Ovary (tissue), 9 donors: Measurements from ENCODE around the gene PLEKHM3. TPM values are rescaled to one million over a fixed set of nuclear protein-coding genes. Genes with fewer than 3 reads are reported as not detected.

ENCODE experiments used
- DNase-seq, 5 donors: peaks; one replicate each; pipeline ENCODE4 v3.0.0-alpha.2; 2019 to 2020
- H3K27ac ChIP-seq, 2 donors: fragments of 200-600 bp; one replicate each; pipeline versions ENCODE4 v1.5.1 to v1.8.0; 2019 to 2022
- H3K27me3 ChIP-seq: fragments of 200-600 bp; one replicate; pipeline ENCODE4 v1.8.0; 2022
- H3K36me3 ChIP-seq: fragments of 200-600 bp; sonication (generic); one replicate; pipeline ENCODE4 v1.5.1; 2019
- H3K4me1 ChIP-seq: one replicate; pipeline ENCODE4 v1.8.1; 2013; ENCODE audit warnings: mild to moderate bottlenecking, moderate library complexity; ENCODE audit not compliant: insufficient read depth
- H3K4me3 ChIP-seq: fragments of 200-600 bp; sonication (generic); one replicate; pipeline ENCODE4 v1.5.1; 2017
- H3K9me3 ChIP-seq, 2 donors: fragments of 200-600 bp in 1 of 2; sonication (generic) in 1 of 2; one replicate each; pipeline versions ENCODE4 v1.5.1 to v1.8.1; 2013 to 2019; ENCODE audit warnings: mild to moderate bottlenecking in 1 of 2, moderate library complexity in 1 of 2
- EP300 ChIP-seq: sonication (generic); formaldehyde crosslinking; IDR thresholded peaks from one replicate; pipeline ENCODE4 v1.6.1; 2017; ENCODE audit warnings: antibody characterized with exemption
- POLR2A ChIP-seq: fragments of 450-650 bp; IDR thresholded peaks from one replicate; pipeline ENCODE4 v1.6.1; 2017; ENCODE audit warnings: antibody characterized with exemption, mild to moderate bottlenecking, moderate library complexity
- WGBS, 3 donors: extraction: QIAGEN DNeasy Blood & Tissue Kit in 1 of 3; methylation state at CpG; one replicate each; pipeline versions ENCODE4 v1.1.5 to v1.1.7; 2013 to 2017; 5-methylcytosine and 5-hydroxymethylcytosine counted together
- intact Hi-C, 4 donors: fragments of 100-400 bp; cut with DNase I; formaldehyde crosslinking; loops; one replicate each; pipeline versions ENCODE4 v1.11.0 to v1.15.1; 2022 to 2023
- polyA plus RNA-seq, 2 donors: library from polyadenylated mRNA; stranded (reverse); fragments of 200-250 nt in 1 of 2; fragments of 350-450 nt in 1 of 2; fragmentation: Illumina TruSeq in 1 of 2; extraction: RNeasy Lipid Tissue Mini Kit (QIAGEN cat#74804) in 1 of 2; gene quantifications; one replicate each; pipeline ENCODE4 v1.2.3, GENCODE V29; 2013 to 2014
- total RNA-seq, 7 donors: library from RNA; depleted of rRNA in 2 of 7; stranded (reverse); fragments of >200 nt in 2 of 7; fragmentation: NEBNext Ultra II Directional in 3 of 7; extraction: Animal tissue kit (Norgen Biotek cat#: 25700) in 3 of 7; gene quantifications; one replicate each; pipeline versions ENCODE4 v1.1.0 to v1.2.4, GENCODE V29; 2016 to 2023
- TF ChIP-seq, protein P1 (sequence below), 3 donors: fragments of 450-650 bp in 2 of 3; fragments of 200-600 bp in 1 of 3; IDR thresholded peaks; one replicate each; pipeline versions ENCODE4 v1.5.1 to v1.8.0; 2016 to 2022; ENCODE audit warnings: antibody characterized with exemption in 3 of 3, mild to moderate bottlenecking in 1 of 3
- donor health status: DM: no; HTN: no; CAD: no; lungs with moderate emphysema.
- donor health status: DM: no; HTN: no; CAD: no.
- donor health status: Bipolar disorder and iron deficiency.
- donor health status: DM: yes; HTN: yes; CAD: no.
- donor health status: DM: no; HTN: no; CAD: no.
- donor health status: DM: yes; HTN: yes; CAD: no.

Gene PLEKHM3
- total and polyA plus RNA-seq, 9 donors: 6.5 to 26.1 (median 14.3) TPM

DNA sequence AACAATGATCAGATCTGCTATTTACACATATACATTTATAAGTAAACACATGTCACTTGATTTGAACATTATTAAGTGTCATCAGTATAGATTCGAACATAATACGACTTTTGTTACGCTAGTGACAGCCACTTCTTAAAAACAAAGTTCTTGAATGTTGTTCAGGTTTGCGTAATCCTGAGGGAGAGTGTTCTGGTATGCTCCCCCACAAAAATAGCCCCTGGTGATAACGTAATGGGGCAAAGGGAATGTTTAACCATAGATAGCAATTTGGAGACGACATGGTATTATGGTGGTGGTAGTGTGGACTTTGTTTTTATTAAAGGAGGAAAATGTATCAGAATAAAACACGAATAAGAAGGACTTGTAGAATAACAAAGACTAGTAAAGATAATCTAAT is 90.6 kb downstream of the PLEKHM3 start:
- H3K27ac ChIP-seq: no peak overlapping the region
- no peaks in the 10 kb centered on the region for H3K9me3 ChIP-seq
- H3K4me1 ChIP-seq: no peaks in the 10 kb centered on the region
- DNase-seq: no peak
- H3K27me3 ChIP-seq: no peaks in the 10 kb centered on the region
- intact Hi-C loops: no loop called here
- TF ChIP-seq POLR2A (no peak), EP300 (no peak)
- TF ChIP-seq, protein P1, sequence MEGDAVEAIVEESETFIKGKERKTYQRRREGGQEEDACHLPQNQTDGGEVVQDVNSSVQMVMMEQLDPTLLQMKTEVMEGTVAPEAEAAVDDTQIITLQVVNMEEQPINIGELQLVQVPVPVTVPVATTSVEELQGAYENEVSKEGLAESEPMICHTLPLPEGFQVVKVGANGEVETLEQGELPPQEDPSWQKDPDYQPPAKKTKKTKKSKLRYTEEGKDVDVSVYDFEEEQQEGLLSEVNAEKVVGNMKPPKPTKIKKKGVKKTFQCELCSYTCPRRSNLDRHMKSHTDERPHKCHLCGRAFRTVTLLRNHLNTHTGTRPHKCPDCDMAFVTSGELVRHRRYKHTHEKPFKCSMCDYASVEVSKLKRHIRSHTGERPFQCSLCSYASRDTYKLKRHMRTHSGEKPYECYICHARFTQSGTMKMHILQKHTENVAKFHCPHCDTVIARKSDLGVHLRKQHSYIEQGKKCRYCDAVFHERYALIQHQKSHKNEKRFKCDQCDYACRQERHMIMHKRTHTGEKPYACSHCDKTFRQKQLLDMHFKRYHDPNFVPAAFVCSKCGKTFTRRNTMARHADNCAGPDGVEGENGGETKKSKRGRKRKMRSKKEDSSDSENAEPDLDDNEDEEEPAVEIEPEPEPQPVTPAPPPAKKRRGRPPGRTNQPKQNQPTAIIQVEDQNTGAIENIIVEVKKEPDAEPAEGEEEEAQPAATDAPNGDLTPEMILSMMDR (IDR thresholded peaks at IDR 0.05): no peak
- H3K36me3 ChIP-seq: no peaks in the 10 kb centered on the region
- WGBS, 3 donors: 70 to 72% (median 72%) methylated on average over 7 of the region's 7 CpGs
- no peak overlapping the region for H3K4me3 ChIP-seq

DNA sequence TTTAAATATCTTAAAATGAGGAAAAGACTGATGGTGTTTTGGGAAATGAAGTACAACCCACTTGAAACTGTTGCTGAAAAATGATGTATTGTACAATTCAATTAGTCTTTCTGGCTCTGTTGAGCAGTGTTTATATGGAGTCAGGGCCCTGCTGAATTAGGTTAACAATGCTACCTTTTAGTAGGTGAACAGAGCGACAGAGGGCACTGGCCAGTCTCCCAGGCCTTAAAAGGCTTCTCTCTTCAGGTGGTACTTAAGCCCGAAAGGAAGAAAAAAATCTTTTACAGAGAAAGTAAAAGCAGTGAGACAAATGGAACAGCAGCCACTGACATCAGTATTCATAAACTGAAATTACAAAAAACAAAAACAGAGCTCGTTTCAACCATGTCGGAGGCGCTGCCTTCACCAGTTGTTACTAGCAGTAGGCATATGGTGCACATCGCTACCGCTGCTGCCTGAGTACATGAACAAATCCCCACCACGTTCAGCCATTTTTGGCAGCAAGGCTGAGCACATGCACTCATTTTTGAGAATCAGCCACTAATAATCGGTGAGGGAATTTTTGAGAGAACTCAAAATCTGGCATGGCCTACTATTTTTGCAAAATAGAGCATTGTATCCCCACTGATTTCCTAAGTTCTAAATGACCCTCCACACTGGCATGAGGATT is 91.8 kb downstream of the PLEKHM3 start:
- WGBS, 3 donors: 88 to 89% (median 88%) methylated on average over 9 of the region's 9 CpGs
- no peaks in the 10 kb centered on the region for H3K36me3 ChIP-seq
- no peaks in the 10 kb centered on the region for H3K9me3 ChIP-seq
- intact Hi-C loops: no loop called here
- no peak for DNase-seq
- H3K27ac ChIP-seq: no peak overlapping the region
- H3K27me3 ChIP-seq: no peaks in the 10 kb centered on the region
- no peak overlapping the region for H3K4me3 ChIP-seq
- TF ChIP-seq, protein P1 (IDR thresholded peaks at IDR 0.05): no peak
- TF ChIP-seq EP300: no peak
- TF ChIP-seq POLR2A: no peak
- no peaks in the 10 kb centered on the region for H3K4me1 ChIP-seq

DNA sequence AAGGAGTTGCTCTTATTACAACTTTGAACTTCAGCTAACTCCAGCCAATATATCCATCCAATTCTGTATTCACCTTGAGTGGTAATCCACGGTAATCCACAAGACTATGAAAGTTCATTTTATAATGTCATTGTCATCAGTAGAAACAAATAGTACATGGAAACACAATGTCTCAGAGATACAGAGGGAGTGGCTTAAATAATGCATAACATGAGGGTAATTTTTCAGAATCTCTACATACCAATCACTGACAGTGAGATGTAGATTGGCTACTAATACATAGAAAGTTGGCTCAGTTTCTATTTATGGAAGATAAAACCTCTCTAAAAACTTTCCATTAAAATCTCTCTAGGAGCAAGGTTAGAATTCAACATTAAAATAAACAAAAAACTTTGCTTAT is 93.2 kb downstream of the PLEKHM3 start:
- 90 to 98% (median 92%) methylated on average over 1 of the region's 1 CpG for WGBS, 3 donors
- intact Hi-C loops: no loop called here
- Histone ChIP-seq H3K27ac (no peak overlapping the region), H3K4me1 (no peaks in the 10 kb centered on the region), H3K27me3 (no peaks in the 10 kb centered on the region), H3K36me3 (no peaks in the 10 kb centered on the region), H3K9me3 (no peaks in the 10 kb centered on the region), H3K4me3 (no peak overlapping the region)
- DNase-seq: no peak
- TF ChIP-seq, protein P1 (IDR thresholded peaks at IDR 0.05): no peak
- TF ChIP-seq POLR2A (no peak), EP300 (no peak)

DNA sequence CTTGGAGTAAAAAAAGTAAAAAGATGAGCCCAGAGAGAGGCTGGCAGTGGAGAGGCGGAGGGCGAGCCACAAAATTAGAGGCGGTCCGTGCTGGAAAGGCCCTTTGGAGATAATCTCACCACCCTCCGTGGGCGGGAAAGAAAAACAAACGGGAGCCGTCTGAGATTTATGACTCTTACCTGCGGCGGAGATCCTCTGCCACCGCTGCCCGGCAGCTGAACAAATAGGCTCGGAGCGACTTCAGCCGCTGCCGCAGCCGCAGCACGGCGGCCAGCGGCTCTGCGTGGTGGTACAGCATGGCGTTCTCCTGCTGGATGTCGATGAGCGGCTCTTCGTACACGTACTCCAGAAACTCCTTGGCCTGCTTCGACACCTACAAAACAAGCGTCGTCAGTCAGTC is 94.6 kb downstream of the PLEKHM3 start:
- Histone ChIP-seq H3K36me3 (no peaks in the 10 kb centered on the region), H3K9me3 (no peaks in the 10 kb centered on the region), H3K27ac (no peak overlapping the region), H3K27me3 (no peaks in the 10 kb centered on the region), H3K4me3 (no peak overlapping the region), H3K4me1 (peaks cover 2% of the 10 kb centered on the region)
- peak in 1 of 5 donors; percentile 44 for DNase-seq
- TF ChIP-seq EP300: no peak
- intact Hi-C loops: no loop called here
- WGBS, 3 donors: 71 to 75% (median 74%) methylated on average over 29 of the region's 29 CpGs

DNA sequence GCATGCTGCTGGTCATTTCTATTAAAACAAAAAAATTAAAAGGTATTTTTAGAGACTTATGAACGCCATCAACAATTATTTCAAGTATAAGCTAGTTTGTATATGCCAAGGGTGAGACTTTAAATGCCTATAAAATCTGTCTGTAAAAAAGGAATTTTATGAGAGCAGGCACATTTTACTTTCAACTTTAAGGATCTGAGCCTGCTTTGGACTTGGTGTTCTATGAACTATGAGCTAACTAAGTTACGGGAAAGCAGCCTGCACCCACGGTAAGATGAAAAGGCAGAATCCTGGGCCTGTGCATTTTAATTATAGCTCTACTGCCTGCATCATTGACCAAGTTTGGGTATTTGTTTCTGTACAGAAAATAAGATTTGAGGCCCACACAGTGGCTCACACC is 95.4 kb downstream of the PLEKHM3 start:
- no peaks in the 10 kb centered on the region for H3K9me3 ChIP-seq
- intact Hi-C loops: loop anchor here in 1 of 4 donors (10.0 kb wide), 1 partner anchor 165 kb away; the partner anchor contains the start of gene FZD5
- 89 to 92% (median 91%) methylated on average over 3 of the region's 3 CpGs for WGBS, 3 donors
- DNase-seq: no peak
- TF ChIP-seq EP300: no peak
- TF ChIP-seq, protein P1 (IDR thresholded peaks at IDR 0.05): no peak
- TF ChIP-seq POLR2A: no peak
- no peak overlapping the region for H3K4me3 ChIP-seq
- no peak overlapping the region for H3K27ac ChIP-seq
- no peaks in the 10 kb centered on the region for H3K27me3 ChIP-seq
- H3K36me3 ChIP-seq: no peaks in the 10 kb centered on the region
- peaks cover 5% of the 10 kb centered on the region for H3K4me1 ChIP-seq
